Stimulated activated CD4-positive, alpha-beta T cell treated with anti-CD3 and anti-CD28 coated beads, Interleukin-1b, Interleukin-23, amount 100 ng/mL, for 48 hours (primary cell): ENCODE results near the gene HMGN5.

Source experiments
- DNase-seq: peaks from one replicate; pipeline ENCODE4 v3.0.0-alpha.2; 2020

The HMGN5 gene, protein sequence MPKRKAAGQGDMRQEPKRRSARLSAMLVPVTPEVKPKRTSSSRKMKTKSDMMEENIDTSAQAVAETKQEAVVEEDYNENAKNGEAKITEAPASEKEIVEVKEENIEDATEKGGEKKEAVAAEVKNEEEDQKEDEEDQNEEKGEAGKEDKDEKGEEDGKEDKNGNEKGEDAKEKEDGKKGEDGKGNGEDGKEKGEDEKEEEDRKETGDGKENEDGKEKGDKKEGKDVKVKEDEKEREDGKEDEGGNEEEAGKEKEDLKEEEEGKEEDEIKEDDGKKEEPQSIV

GRCh38 chrX:81201671-81202455, at the start of gene HMGN5, which contains the start of gene SH3BGRL:
TSS of gene HMGN5 (minus strand) at chrX:81201913. CDS start at chrX:81121549, 80,364 bp downstream.
TSS of gene SH3BGRL (plus strand) at chrX:81202102. CDS start at chrX:81202201, 99 bp downstream.
- peak; percentile 66 for DNase-seq

GRCh38 chrX:81241753-81242152, 40.0 kb upstream of the HMGN5 start:
- no peak for DNase-seq

DNA sequence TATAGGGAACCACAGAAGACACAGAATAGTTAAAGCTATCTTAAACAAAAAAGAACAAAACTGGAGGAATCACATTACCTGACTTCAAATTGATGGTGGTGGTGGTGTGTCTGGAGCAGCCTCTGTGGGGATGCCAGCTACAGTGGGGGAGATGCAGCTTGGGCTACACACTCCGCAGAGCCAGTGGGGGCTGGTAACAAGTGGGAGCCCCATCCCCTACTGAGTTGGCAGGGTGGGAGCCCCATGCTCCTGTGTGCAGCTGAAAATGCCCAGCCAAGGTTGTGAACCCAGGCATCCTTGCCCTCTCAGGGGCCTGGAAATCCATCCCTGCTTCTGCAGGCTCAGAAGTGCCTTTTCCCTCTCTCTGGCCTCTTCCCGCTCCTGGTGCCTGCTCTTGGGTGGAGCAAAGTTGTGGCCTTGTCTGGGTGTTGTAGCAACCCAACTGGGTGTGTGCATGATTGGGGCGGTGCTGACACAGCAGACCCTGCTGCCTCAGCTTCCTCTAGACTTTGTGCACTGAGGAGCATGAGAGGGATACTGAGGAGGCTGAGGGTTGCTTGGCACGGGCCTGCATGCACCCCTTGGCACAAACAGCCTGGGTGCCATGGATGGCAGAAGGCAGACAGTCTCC, 39.1 kb upstream of the HMGN5 start:
- no peak for DNase-seq

DNA sequence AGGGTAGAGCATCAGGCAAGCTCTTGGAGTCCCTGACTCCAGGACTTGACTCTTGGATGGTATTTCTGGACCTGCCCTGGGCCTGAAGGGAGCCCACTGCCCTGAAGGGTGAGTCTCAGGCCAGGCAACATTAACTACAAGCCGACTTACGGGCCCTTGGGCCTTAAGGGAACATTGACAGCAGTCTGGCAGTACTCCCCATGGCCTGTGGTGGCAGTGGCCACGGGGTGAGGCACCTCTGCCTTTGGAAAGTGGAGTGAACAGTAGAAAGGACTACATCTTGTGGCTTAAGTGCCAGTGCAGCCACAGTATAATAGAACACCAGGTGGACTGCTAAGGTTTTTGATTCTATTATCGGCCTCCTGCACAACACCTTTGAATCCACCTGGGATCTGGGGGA, 36.5 kb upstream of the HMGN5 start:
- DNase-seq: no peak

DNA sequence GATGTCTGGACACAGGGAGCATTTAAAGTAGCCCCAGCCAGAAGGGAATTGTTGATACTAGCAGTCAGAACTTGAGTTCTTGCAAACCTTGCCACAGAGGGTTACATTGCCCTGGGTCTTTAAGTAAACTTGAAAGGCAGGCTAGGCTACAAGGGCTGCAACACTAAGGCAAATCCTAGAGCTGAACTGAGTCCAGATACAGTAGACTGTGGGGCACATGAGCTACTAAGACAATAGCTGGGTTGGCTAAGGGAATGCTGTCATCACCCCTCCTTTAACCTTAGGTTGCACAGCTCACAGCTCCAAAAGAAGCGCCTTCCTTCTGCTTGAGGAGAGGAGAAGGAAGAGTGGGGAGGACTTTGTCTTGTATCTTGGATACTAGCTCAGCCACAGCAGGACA, 35.8 kb upstream of the HMGN5 start:
- no peak for DNase-seq

GRCh38 chrX:81232218-81232617, 30.5 kb upstream of the HMGN5 start:
- DNase-seq: no peak

GRCh38 chrX:81231476-81231875, 29.8 kb upstream of the HMGN5 start:
- no peak for DNase-seq

DNA sequence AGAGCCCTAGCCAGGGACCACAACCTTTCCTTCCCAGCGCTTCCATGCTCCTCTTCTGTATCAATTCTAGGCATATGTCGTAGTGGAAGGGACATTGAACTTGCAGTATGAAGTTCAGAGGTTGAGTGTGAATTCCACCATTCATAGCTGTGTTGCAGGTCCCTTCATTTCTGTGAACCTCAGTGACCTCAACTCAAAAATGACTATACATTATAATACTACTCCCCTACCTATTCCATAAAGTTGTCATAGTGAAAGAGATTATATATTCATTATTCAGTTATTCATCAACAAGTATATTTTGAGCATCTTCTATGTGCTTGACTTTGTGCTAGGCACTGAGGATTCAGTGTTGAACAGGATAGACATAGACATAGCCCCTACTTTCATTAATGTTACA, 28.2 kb upstream of the HMGN5 start:
- no peak for DNase-seq

- DNase-seq: no peak
These were observed 27.5 kb upstream of the HMGN5 start for GRCh38 chrX:81229229-81229628.

DNA sequence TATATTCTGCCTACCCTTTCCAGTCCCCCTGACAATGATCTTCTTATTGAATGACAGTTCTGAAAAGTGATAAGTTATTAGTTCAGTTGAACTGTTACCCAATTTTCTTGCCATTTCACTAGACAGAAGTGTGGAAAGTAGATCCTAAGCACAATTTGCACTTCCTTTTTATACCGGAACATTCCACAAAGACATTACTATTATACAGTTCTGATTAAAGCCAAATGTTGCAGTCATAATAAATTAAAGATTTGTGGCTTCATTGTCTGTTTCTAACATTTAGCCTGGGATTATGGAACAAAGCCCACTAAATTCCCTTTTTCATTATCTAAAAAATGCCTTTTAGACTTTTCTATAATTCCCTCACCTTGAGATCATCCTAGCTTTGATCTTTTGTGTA, 14.0 kb upstream of the HMGN5 start:
- no peak for DNase-seq

DNA sequence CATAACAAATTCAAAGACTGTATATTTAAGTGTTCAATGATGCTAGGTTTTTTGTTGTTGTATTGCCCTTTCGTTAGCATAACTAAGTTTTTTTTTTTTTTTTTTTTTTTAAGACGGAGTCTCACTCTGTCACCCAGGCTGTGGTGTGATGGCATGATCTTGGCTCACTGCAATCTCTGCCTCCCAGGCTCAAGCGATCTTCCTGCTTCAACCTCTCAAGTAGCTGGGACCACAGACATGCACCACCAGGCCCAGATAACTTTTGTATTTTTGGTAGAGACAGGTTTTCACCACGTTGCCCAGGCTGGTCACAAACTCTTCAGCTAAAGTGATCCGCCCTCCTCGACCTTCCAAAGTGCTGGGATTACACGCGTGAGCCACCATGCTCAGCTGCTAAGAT, 7.2 kb upstream of the HMGN5 start:
- no peak for DNase-seq

DNA sequence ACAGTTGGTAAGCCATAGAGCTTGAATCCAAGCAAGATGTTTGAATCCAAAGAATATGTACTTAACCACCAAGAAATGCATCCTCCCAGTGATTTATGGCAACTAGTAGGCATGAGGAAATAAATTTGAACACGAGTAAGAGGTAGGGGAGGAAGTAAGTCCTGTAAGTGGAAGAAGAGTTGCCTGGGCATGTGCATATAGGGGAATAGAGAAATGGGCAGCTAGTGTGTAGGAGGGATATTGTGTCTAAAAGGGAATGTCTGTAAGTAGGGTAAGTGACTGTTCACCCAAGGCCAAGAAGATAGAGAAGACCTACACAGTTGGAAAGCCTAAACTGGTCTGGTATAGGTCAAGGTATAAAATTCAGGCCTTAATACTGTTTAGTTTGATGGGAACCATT, 4.8 kb upstream of the HMGN5 start:
- no peak for DNase-seq

GRCh38 chrX:81205551-81205950, 3.8 kb upstream of the HMGN5 start:
- no peak for DNase-seq

DNA sequence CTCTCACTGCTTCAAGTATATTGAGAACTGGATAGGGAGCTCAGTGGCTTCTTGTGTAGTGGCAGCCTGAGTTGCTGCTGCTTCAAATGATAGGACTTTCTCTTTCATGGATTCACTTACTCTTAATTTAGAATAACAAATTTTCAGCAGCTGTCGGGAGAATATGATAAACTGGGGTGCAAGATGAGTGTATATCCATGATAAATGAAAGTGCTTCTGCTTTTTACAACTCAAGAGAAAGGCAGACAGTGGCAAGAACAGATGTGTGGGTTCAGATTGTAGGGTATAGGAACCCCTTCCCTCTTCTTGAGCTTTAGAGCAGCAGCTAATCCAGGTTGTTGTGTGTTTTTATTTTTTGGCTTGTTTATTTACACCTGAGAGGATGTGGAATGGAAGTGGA, 1.2 kb upstream of the HMGN5 start:
- DNase-seq: no peak

DNA sequence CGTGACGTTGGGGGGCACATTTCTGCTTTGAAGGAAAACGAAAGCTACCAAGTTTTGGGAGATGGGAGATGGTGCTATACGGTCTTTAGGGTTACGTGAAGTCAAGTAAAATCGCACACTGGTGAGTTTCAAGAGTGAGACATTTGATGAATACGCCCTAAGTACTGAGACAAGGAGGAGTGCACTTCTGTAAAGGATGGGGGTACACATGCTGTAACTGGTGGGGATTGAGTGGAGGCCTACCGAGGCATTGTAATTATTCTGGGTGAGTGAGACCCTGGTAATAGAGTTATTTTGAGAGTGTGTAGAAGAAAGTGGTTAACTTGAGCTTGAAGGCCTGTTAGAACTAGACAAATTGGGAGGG, 725 bp upstream of the HMGN5 start:
- no peak for DNase-seq

- DNase-seq: no peak
These were observed 642 bp downstream of the HMGN5 start for GRCh38 chrX:81201071-81201470.

DNA sequence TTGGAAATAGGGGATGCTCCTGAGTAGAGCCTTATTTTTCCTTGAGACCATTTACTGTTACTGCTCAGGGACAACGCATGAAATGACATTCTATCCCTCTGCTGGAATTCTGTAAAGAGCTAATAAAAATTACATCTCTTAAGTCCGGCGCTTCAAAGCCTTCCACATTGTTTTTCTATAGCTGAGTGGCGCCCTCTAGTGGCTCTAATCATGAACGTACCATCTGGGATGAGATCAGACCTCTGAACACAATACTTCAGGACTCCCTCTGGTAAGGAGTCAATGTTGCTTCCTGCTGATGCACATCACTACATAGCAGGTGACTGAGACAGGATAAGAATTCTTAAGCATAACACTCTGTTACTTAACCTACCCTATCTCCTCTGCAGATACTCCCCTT, 6.0 kb downstream of the HMGN5 start:
- DNase-seq: peak; percentile 39

GRCh38 chrX:81195259-81195658, 6.5 kb downstream of the HMGN5 start:
- DNase-seq: no peak

DNA sequence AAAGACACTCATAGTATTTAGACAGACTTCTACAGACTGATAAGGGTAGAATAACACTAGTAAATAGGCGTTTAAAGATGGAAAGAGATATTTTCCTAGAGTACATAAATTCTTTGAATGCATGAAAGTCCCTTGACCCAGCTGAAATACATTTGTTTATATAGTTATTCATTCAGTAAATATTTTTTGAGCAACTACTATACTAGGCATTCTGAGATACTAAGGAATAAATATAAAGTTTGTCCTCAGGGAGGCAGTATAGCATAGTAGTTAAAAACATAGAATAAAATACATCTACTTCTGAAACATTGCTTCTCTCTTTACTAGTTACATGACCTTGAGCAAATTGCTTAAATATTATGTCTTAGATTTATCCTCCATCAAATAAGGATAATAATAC, 27.4 kb downstream of the HMGN5 start:
- no peak for DNase-seq

GRCh38 chrX:81168391-81168790, 33.3 kb downstream of the HMGN5 start:
- DNase-seq: no peak

- peak; percentile 88 for DNase-seq
These were observed 80.0 kb downstream of the HMGN5 start for GRCh38 chrX:81121513-81122363.

DNA sequence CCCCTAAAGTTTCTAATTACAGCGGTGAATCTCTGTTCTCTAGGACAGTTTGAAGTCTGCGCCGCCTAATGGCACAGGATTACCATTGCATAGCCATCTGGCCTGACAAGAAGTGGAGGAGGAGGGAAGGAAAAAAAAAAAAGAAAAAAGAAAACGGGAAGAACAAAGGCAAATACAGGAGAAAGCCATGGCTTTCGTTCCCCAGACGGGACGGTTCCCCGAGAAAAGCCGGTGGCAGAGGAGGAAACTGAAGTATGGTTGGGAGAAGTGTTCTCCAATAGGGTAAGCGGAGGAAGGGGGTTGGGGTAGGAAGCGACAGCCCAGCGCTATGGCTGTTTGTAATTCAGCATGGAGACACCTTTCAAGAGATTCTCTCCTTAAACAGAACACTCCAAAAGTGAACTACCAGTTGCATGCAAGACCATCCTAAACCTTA, 80.8 kb downstream of the HMGN5 start:
- DNase-seq: peak; percentile 13
